Stimulated activated CD8-positive, alpha-beta memory T cell treated with anti-CD3 and anti-CD28 coated beads, Interleukin-15, amount 100 ng/mL, for 4 hours (primary cell): ENCODE measurements around the gene HAPLN1.

ENCODE experiments used
- DNase-seq, 2 donors: peaks; one replicate each; pipeline ENCODE4 v3.0.0-alpha.2; 2020; ENCODE audit warnings: low read depth in 2 of 2

Gene HAPLN1

GRCh38 chr5:83718195-83718825, 2.3 kb downstream of the HAPLN1 start:
- DNase-seq = no peak

DNA sequence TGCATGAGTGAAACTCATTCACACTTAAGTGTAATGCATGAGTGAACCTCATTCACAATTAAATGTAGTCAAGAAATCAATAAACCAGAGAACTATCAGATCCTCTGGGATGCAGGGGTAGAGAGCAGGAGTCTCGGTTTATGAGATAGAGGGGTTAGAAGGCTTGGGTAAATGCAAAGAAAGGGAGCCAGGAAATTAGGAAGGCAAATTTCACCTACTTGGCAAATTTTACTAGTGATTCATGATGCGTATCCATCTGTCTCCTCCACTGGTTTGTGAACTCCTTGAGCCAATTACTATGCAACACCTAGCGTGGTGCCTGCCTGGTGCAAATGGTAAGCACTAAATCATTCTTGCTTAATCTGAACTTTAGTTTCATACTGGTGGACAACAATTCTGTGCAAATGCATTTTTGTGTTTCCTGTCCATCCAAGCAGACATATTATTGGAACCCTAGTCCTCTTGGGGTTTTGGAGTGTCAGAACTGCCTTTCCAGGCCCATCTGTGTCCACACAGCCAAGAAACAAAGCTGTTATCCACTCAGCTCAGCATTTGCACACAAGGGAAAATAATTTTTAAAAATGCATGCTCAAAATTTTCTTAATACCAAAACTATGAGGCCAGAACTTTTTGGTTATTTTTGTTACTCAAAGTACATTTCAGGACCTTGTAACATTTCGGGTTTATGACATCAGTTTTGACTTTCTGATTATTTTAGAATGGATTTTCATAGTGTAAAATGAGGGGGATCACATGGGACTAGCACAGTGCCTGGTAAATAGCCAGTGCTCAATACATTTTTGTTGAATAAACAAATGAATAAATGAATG, 5.2 kb downstream of the HAPLN1 start:
- no peak for DNase-seq

DNA sequence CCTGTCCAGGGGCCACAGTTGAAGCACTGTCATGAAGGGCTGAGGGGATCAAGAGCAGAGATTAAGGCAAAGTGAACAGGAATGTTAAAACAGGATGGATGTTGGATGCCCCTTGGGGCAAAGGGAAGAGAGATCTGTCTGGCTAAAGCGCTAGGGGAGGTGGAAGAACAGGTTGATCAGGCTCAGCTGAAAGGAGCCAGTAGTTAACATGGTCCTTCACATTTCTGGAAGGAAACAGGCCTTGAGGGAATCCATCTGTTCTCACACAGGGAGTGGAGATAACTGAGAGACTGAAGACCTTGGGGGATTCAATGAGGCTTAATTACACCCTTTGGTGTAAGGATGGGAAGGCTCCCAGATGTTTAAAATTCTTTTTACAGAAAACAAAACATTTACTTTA, 5.8 kb downstream of the HAPLN1 start:
- DNase-seq = no peak

GRCh38 chr5:83711982-83712601, 8.6 kb downstream of the HAPLN1 start:
- DNase-seq = no peak

- no peak for DNase-seq
Observed at GRCh38 chr5:83709973-83710372, 10.7 kb downstream of the HAPLN1 start.

GRCh38 chr5:83708170-83708569, 12.5 kb downstream of the HAPLN1 start:
- no peak for DNase-seq

GRCh38 chr5:83703059-83703458, 17.6 kb downstream of the HAPLN1 start:
- no peak for DNase-seq

- no peak for DNase-seq
Observed at GRCh38 chr5:83701886-83702285, 18.8 kb downstream of the HAPLN1 start.

GRCh38 chr5:83689881-83690280, 30.8 kb downstream of the HAPLN1 start:
- DNase-seq = no peak

GRCh38 chr5:83688281-83688680, 32.4 kb downstream of the HAPLN1 start:
- DNase-seq = no peak

DNA sequence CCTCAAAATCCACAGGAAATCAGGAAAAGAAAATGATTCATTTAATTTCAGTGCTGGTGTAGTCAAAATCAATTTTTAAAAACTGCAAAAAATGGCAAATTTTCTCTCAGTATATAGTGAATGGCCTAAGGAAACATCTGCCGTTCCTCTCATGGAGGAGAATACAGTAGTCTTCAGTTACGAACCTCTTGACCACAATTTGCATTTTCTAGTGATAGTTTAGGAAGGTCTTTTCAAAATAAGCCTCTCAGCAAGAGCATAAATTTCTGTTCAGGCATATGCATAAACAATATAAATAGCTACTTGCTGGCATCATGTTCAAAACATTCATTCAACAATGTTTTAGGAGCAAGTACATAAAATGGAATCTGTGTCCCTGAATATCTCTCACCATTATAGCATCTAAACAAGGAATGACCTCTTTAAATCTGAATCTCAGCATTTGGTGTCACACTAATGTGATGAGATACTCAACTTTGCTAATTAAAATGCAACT, 33.5 kb downstream of the HAPLN1 start:
- no peak for DNase-seq

GRCh38 chr5:83686251-83686650, 34.4 kb downstream of the HAPLN1 start:
- DNase-seq = no peak

DNA sequence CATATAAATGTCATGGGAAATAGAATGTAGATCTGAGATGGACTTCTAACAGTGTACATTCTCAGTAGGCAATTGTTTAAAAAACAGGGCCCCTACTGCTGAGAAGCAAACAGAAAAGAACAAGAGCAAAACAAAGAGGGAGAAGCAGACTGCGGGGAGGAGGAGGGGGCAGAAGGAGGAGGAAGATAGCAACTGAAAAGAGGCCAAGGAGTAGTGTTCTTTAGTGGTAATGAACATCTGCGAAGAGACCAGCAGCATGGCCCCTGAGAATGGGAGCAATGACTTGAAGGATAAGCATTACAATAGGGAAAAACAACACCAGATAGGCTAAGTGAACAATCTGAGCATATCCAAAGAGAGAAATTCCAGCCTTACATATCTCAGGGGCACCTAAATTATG, 36.8 kb downstream of the HAPLN1 start:
- no peak for DNase-seq

- DNase-seq = no peak
Observed at GRCh38 chr5:83672646-83673045, 48.0 kb downstream of the HAPLN1 start.

DNA sequence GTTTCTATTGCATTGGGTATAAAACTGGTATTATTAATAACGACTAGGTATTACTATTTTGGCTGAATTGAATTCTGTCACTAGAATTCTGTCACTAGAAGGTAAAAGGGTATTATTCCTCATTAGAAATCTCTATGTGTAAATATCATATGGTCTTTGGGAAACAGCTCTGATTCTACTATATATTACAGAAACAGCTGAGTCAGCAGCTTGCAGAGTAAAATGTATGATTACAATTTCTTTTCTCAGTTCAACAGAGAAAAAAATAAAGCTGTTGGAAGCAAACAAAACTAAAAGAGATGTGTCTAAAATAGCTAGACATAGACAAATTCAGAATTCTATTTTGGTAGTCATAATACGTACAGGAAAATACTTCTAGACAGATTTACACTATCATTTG, 48.5 kb downstream of the HAPLN1 start:
- no peak for DNase-seq

- DNase-seq = no peak
Observed at GRCh38 chr5:83665631-83666030, 55.0 kb downstream of the HAPLN1 start.

- no peak for DNase-seq
Observed at GRCh38 chr5:83662558-83662957, 58.1 kb downstream of the HAPLN1 start.

GRCh38 chr5:83657807-83658525, 62.7 kb downstream of the HAPLN1 start:
- no peak for DNase-seq

DNA sequence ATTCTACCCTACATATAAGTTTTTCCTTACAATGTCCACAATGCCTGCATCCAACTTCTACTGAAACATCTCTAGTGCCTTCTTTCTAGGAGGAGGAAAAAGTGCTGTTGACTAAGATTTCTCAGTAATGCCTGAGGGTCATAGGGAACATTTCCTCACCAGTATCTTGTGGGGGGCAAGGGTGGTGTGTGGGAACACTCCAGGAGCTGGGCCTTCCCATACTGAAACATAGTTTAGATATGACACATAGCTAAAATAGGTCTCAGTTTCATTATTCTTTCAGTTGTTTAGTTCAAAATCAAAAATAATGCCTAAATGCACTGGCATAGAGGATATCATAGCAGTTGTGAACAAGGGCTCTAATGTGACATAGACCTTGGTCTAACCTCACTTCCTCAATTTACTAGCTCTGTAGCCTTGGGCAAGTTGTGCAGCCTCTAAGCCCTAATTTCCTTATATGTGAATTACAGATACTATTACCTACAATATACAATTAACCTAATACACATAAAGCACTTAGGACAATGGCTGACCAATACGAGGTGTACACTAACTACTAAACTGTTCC, 66.1 kb downstream of the HAPLN1 start:
- DNase-seq = no peak

GRCh38 chr5:83653669-83654068, 67.0 kb downstream of the HAPLN1 start:
- no peak for DNase-seq

GRCh38 chr5:83645936-83646335, 74.7 kb downstream of the HAPLN1 start:
- no peak for DNase-seq

DNA sequence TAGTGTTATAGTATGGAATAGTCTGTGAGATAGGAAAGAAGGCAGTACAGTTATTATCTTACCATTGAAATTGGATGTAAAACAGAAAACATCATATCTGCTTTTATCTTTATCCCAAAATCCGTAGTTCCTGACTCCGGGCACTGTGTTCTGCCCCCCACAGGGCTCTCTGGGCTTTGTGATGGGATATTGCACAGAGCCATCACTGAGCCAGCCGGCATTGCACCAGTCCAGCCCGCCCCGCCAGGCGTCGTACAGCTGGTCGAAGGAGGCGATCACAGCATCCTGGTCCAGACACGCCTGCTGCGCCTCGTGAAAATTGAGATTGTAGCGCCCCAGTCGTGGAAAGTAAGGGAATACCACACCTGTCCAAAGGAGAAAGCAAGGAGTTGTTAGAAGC, 76.4 kb downstream of the HAPLN1 start:
- DNase-seq = no peak
